K562 (cell line): ENCODE results near the gene KIF1A. TPM values are rescaled to one million over a fixed set of nuclear protein-coding genes. Genes with fewer than 3 reads are reported as not detected.

Source experiments
- ATAC-seq: fragments of 200-7000 bp; cut with Tn5 transposase; 3 replicates; pipeline ENCODE4 v1.9.1; 2020; ENCODE audit warnings: moderate library complexity
- BruUV-seq: library from RNA; stranded (reverse); fragments of 400-500 nt; replicated peaks from 2 replicates; lab custom pipeline; 2021; lab: Mats Ljungman, UMichigan
- CTCF ChIA-PET: fragments of 300-600 bp; formaldehyde crosslinking; extraction: SDS; loops from one replicate; lab custom pipeline; 2021; ENCODE audit warnings: low intra/inter-chr PET ratio; lab: Yijun Ruan, JAX
- POLR2A ChIA-PET: fragments of 300-600, 350-650 bp; sonication (Branson Sonifier 250); formaldehyde crosslinking; extraction: SDS; loops from one replicate; lab custom pipeline; 2021; ENCODE audit warnings: antibody characterized with exemption, inconsistent platforms; lab: Yijun Ruan, JAX
- DNase-seq, 4 experiments: peaks; one replicate each; pipeline versions ENCODE4 v3.0.0 to v3.0.0-alpha.2; 2011 to 2018; ENCODE audit warnings: low spot score in 3 of 4, mixed read lengths in 3 of 4; ENCODE audit errors: extremely low read depth in 1 of 4
- FAIRE-seq: peaks from 2 replicates; lab custom pipeline; 2011; peaks lifted over from hg19 to GRCh38; lab: Jason Lieb, UNC
- H2AFZ ChIP-seq: 2 replicates; pipeline ENCODE4 v1.6.0; 2011; ENCODE audit warnings: low read depth, low read length, control low read depth, inconsistent platforms
- H3K27ac ChIP-seq: fragments of 200-600 bp; 3 replicates; pipeline ENCODE4 v1.8.0; 2011; ENCODE audit warnings: low read depth, mild to moderate bottlenecking, control low read depth, inconsistent platforms, low read length, moderate library complexity, mixed read lengths; ENCODE audit errors: extremely low read depth
- H3K27me3 ChIP-seq, 2 experiments: fragments of 300-600 bp in 1 of 2; 2 replicates in 1 of 2; 3 replicates in 1 of 2; pipeline versions ENCODE4 v1.6.0 to v1.8.0; 2011; ENCODE audit warnings: inconsistent platforms in 2 of 2, low read length in 2 of 2, mild to moderate bottlenecking in 1 of 2, mixed read lengths in 1 of 2, moderate library complexity in 1 of 2; ENCODE audit not compliant: control insufficient read depth in 2 of 2, insufficient read depth in 2 of 2
- H3K36me3 ChIP-seq: fragments of 300-600 bp; 3 replicates; pipeline ENCODE4 v1.8.0; 2011; ENCODE audit warnings: mild to moderate bottlenecking, low read length, inconsistent platforms; ENCODE audit not compliant: control insufficient read depth, insufficient read depth
- H3K4me1 ChIP-seq, 2 experiments: fragments of 200-600 bp in 1 of 2; replicated peaks in 1 of 2; 2 replicates in 1 of 2; 3 replicates in 1 of 2; pipeline versions ENCODE4 v1.5.1 to v1.8.0; 2011; ENCODE audit warnings: inconsistent platforms in 2 of 2, low read length in 2 of 2, mild to moderate bottlenecking in 1 of 2, mixed read lengths in 1 of 2, moderate library complexity in 1 of 2; ENCODE audit not compliant: control insufficient read depth in 2 of 2, insufficient read depth in 2 of 2
- H3K4me2 ChIP-seq: 2 replicates; pipeline ENCODE4 v1.6.1; 2011; ENCODE audit warnings: low read length, control low read depth, inconsistent platforms, mixed read lengths; ENCODE audit not compliant: insufficient read depth
- H3K4me3 ChIP-seq: fragments of 200-600 bp; sonication (generic), shearing (Covaris generic); 2 replicates; pipeline ENCODE4 v1.5.1; 2016; ENCODE audit warnings: control low read depth, inconsistent platforms
- H3K79me2 ChIP-seq: fragments of 200-600 bp; 3 replicates; pipeline ENCODE4 v1.8.0; 2011; ENCODE audit warnings: low read length, inconsistent platforms; ENCODE audit not compliant: control insufficient read depth, insufficient read depth
- H3K9ac ChIP-seq, 2 experiments: 2 replicates each; pipeline versions ENCODE4 v1.6.0 to v1.6.1; 2011; ENCODE audit warnings: low read depth in 2 of 2, low read length in 2 of 2, control low read depth in 1 of 2, inconsistent platforms in 1 of 2, mild to moderate bottlenecking in 1 of 2, mixed read lengths in 1 of 2; ENCODE audit not compliant: insufficient read depth in 1 of 2
- H3K9me1 ChIP-seq: one replicate; pipeline ENCODE4 v1.6.0; 2011; ENCODE audit warnings: inconsistent platforms, mild to moderate bottlenecking, low read length, moderate library complexity; ENCODE audit not compliant: control insufficient read depth, insufficient read depth
- H3K9me3 ChIP-seq: replicated peaks from 2 replicates; pipeline ENCODE4 v1.5.1; 2011; ENCODE audit warnings: low read depth, low read length, inconsistent platforms; ENCODE audit not compliant: control insufficient read depth, insufficient read depth
- H4K20me1 ChIP-seq: replicated peaks from 2 replicates; pipeline ENCODE4 v1.6.1; 2011; ENCODE audit warnings: low read length, inconsistent platforms, mixed read lengths; ENCODE audit not compliant: control insufficient read depth, insufficient read depth
- CBFA2T3 ChIP-seq: fragments of 450-650 bp; IDR thresholded peaks from 2 replicates; pipeline ENCODE4 v1.6.1; 2017
- CREBBP ChIP-seq: IDR thresholded peaks from one replicate; pipeline ENCODE4 v1.6.1; 2012; ENCODE audit warnings: low read depth, mild to moderate bottlenecking, control low read depth, inconsistent platforms, low read length
- FOXK2 ChIP-seq, 2 experiments: fragments of 450-650 bp; IDR thresholded peaks in 1 of 2; conservative IDR thresholded peaks in 1 of 2; 2 replicates each; pipeline ENCODE4 v1.6.1; 2016; ENCODE audit warnings: low read depth in 2 of 2, mild to moderate bottlenecking in 1 of 2
- NFE2 ChIP-seq: IDR thresholded peaks from 2 replicates; pipeline ENCODE4 v1.6.1; 2014; ENCODE audit warnings: antibody characterized with exemption, low read depth
- NKRF ChIP-seq: fragments of 450-650 bp; IDR thresholded peaks from 2 replicates; pipeline ENCODE4 v1.6.1; 2016; ENCODE audit warnings: borderline replicate concordance
- NR1H2 ChIP-seq: sonication (generic); formaldehyde crosslinking; IDR thresholded peaks from 2 replicates; pipeline ENCODE4 v1.4.0; 2020; ENCODE audit warnings: mild to moderate bottlenecking, missing genetic modification reagents
- OTX1 ChIP-seq: fragments of 450-650 bp; formaldehyde crosslinking; IDR thresholded peaks from 2 replicates; pipeline ENCODE4 v1.4.0; 2022; ENCODE audit warnings: mild to moderate bottlenecking
- RBBP5 ChIP-seq: fragments of 200-600 bp; sonication (generic); IDR thresholded peaks from 2 replicates; pipeline ENCODE4 v1.6.1; 2012; ENCODE audit warnings: borderline replicate concordance, mild to moderate bottlenecking, low read length, control low read depth, inconsistent platforms; ENCODE audit not compliant: insufficient read depth, poor library complexity, severe bottlenecking
- SLC30A9 ChIP-seq: fragments of 250-450 bp; sonication (Bioruptor Pico); IDR thresholded peaks from 2 replicates; pipeline ENCODE4 v1.8.0; 2022; ENCODE audit warnings: mild to moderate bottlenecking, moderate library complexity
- SMARCA4 ChIP-seq: fragments of 450-650 bp; IDR thresholded peaks from 2 replicates; pipeline ENCODE4 v1.6.1; 2016
- STAT5B ChIP-seq: fragments of 250-450 bp; sonication (Bioruptor Pico); IDR thresholded peaks from 2 replicates; pipeline ENCODE4 v1.8.0; 2021; ENCODE audit warnings: mild to moderate bottlenecking, inconsistent platforms
- THRA ChIP-seq: fragments of 450-650 bp; IDR thresholded peaks from 2 replicates; pipeline ENCODE4 v1.6.1; 2017; ENCODE audit warnings: mild to moderate bottlenecking, moderate library complexity
- TRIM25 ChIP-seq: fragments of 450-650 bp; IDR thresholded peaks from 2 replicates; pipeline ENCODE4 v1.7.0; 2016; ENCODE audit warnings: borderline replicate concordance
- ZFP30 ChIP-seq: fragments of 250-450 bp; sonication (Bioruptor Pico); IDR thresholded peaks from 2 replicates; pipeline ENCODE4 v1.8.0; 2022; ENCODE audit warnings: moderate library complexity, mild to moderate bottlenecking, inconsistent platforms, borderline replicate concordance
- ZNF583 ChIP-seq: fragments of 250-450 bp; sonication (Bioruptor Pico); IDR thresholded peaks from 2 replicates; pipeline ENCODE4 v1.4.0; 2020
- ZNF740 ChIP-seq, 3 experiments: fragments of 200-800 bp in 1 of 3; sonication (Bioruptor generic) in 1 of 3; sonication (generic) in 1 of 3; formaldehyde crosslinking in 1 of 3; IDR thresholded peaks; 2 replicates each; pipeline versions ENCODE4 v1.6.1 to v1.8.0; 2016 to 2022; ENCODE audit warnings: mild to moderate bottlenecking in 2 of 3, missing compliant biosample characterization in 2 of 3, missing genetic modification characterization in 2 of 3, missing genetic modification reagents in 1 of 3
- ZNF77 ChIP-seq: fragments of 250-450 bp; sonication (Bioruptor Pico); IDR thresholded peaks from 2 replicates; pipeline ENCODE4 v1.5.0; 2020
- WGBS: fragments of 100-300 bp; shearing (Covaris generic); methylation state at CpG from one replicate; pipeline ENCODE4 v1.1.6; 2016; ENCODE audit warnings: low coverage, mixed read lengths; ENCODE audit not compliant: insufficient coverage; ENCODE audit errors: missing lambda C conversion rate; 5-methylcytosine and 5-hydroxymethylcytosine counted together
- in situ Hi-C: fragments of 300-500 bp; cut with MboI; formaldehyde crosslinking; loops from 4 replicates; pipeline ENCODE4 v1.15.0; 2018; ENCODE audit warnings: inconsistent platforms, mixed read lengths
- intact Hi-C: fragments of 100-400 bp; cut with micrococcal nuclease; formaldehyde crosslinking; loops from 2 replicates; pipeline ENCODE4 v1.14.2; 2022
- polyA plus RNA-seq, 8 experiments: library from polyadenylated mRNA; depleted of rRNA in 4 of 8; stranded (reverse) in 5 of 8; unstranded in 3 of 8; fragments of >200 nt; fragmentation: Nextera tagmentation in 2 of 8; fragmentation: Illumina TruSeq in 1 of 8; extraction: Ambion mirVana in 2 of 8; extraction: Trizol in 1 of 8; gene quantifications; 2 replicates each; pipeline versions ENCODE4 v1.2.1 to v1.2.3, GENCODE V29; 2011 to 2014; ENCODE audit warnings: inconsistent platforms in 1 of 8, missing spikeins in 1 of 8
- total RNA-seq, 7 experiments: library from RNA; depleted of rRNA in 6 of 7; stranded (reverse); fragments of >200 nt in 6 of 7; fragmentation: Illumina TruSeq in 2 of 7; extraction: Trizol in 2 of 7; gene quantifications; 2 replicates each; pipeline versions ENCODE4 v1.2.1 to v1.2.3, GENCODE V29; 2011 to 2021; ENCODE audit warnings: low replicate concordance in 1 of 7

The KIF1A gene
- total and polyA plus RNA-seq, 9 of the 15 experiments (the other 6 are each of a cell fraction or from before 2014, with no cell fraction given) = 0.07 to 1.4 (median 0.45) TPM; not detected in 2

- H3K4me3 ChIP-seq = no peak overlapping the region
- no peak overlapping the region for H3K9ac ChIP-seq
- H4K20me1 ChIP-seq = no peaks in the 10 kb centered on the region
- intact Hi-C loops = no loop called here
- H3K36me3 ChIP-seq = no peaks in the 10 kb centered on the region
- WGBS = 0% methylated on average over 2 of the region's 4 CpGs
- no peaks in the 10 kb centered on the region for H3K9me1 ChIP-seq
- H3K27ac ChIP-seq = no peak overlapping the region
- H3K4me2 ChIP-seq = no peak overlapping the region
- no peaks in the 10 kb centered on the region for H3K79me2 ChIP-seq
- no peaks in the 10 kb centered on the region for H3K9me3 ChIP-seq
- FAIRE-seq (no peak), ATAC-seq (no peak), DNase-seq (no peak)
- POLR2A ChIA-PET = interaction anchor here (0.9 kb wide), 1 partner anchor 18 kb away, joined by 3 read pairs; no protein-coding TSS in a partner anchor
- no TSS peak for BruUV-seq
- in situ Hi-C loops = no loop called here
- CTCF ChIA-PET = no interaction called here
- no peak overlapping the region for H2AFZ ChIP-seq
- peaks cover 2 to 31% of the 10 kb centered on the region in 2 experiments; a peak in 4 of 5 replicates for H3K27me3 ChIP-seq
- no peaks in the 10 kb centered on the region for H3K4me1 ChIP-seq
- TF ChIP-seq ZFP30 (CRISPR knock-in tag) (no peak), ZNF583 (CRISPR knock-in tag) (no peak), FOXK2 (conservative IDR thresholded peaks at IDR 0.05 in 1 of 2, IDR thresholded peaks at IDR 0.05 in 1 of 2; ENCODE audit: low read depth in 2 of 2) (no peak), OTX1 (CRISPR knock-in tag) (no peak), THRA (no peak), SMARCA4 (no peak), STAT5B (CRISPR knock-in tag) (no peak), NKRF (no peak), ZNF77 (CRISPR knock-in tag) (no peak), CBFA2T3 (no peak), ZNF740 (CRISPR knock-in tag; IDR thresholded peaks at IDR 0.05) (no peak), ZNF740 (tag; IDR thresholded peaks at IDR 0.05) (no peak), RBBP5 (no peak), SLC30A9 (no peak), TRIM25 (no peak), NR1H2 (CRISPR knock-in tag) (no peak), CREBBP (no peak), NFE2 (no peak)
Observed at GRCh38 chr2:240822280-240822847, 2.3 kb upstream of the KIF1A start.
